ENCODE data around the gene CGB8.

- TF ChIP-seq CTCF (IDR thresholded peaks at IDR 0.05) (no peak), POLR2A (IDR thresholded peaks at IDR 0.05) (no peak)
Measured at GRCh38 chr19:49069026-49069425, 20.1 kb upstream of the CGB8 start.
